ENCODE results near the gene CAPN5. TPM values are rescaled to one million over a fixed set of nuclear protein-coding genes. Genes with fewer than 3 reads are reported as not detected.

The CAPN5 gene
- total and polyA plus RNA-seq, 10 of the 15 experiments (the other 5 are each of a cell fraction or from before 2014, with no cell fraction given) = 0.02 to 0.33 (median 0.07) TPM; not detected in 3

DNA sequence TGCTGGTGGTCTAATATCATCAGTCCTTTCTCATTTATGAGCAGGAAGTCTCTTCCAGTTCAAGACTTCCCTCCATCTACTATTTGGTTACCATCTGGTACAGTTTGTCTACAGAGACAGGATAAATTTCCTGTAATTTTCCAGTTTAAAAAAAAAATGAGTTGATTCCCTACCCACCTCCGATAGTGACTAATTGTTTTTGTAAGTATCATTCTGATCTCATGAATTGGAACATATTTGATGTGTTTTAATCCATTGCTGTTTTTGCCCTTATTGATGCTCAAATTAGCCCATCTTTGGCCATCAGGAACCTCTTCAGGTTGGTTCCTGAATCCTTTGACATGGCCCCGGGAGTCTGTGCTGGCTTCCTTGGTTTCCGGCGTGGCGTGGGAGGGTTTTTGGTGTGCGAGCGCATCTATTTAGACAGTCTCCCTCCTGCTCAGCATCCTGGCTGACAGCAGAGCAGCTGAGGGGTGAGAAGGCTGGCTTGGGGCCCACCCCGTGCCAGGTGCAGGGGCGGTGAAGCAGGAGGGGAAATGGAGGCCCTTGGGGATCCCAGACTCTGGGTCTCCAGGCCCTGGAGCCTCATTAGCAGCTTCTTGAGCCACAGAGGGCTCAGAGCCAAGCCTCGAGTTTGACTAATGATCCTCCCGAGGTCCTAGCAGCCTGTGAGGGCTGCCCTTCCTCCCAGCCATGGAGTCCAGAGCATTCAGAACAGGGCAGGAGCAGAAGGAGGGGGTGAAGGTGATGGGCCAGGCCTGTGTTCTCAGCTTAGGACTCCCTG lies 42.7 kb downstream of the CAPN5 start:
- ATAC-seq (no peak), DNase-seq (ENCODE audit: low read depth, low spot score) (no peak), FAIRE-seq (no peak)
- intact Hi-C loops (cut with micrococcal nuclease; ENCODE audit: unreplicated experiment) (loop anchor here (10.0 kb wide), 1 partner anchor 375 kb away; no protein-coding TSS in a partner anchor), in situ Hi-C loops (cut with MboI) (no loop called here)
- ChIA-PET SMC1A (ENCODE audit: uncharacterized antibody, unreplicated experiment) (no interaction called here), CTCF (no interaction called here), RAD21 (ENCODE audit: unreplicated experiment) (no interaction called here), POLR2A (no interaction called here)
- no peak overlapping the region for H3K27ac ChIP-seq (ENCODE audit: control insufficient read depth, insufficient read depth)
- no peaks in the 10 kb centered on the region for H3K4me1 ChIP-seq (ENCODE audit: control insufficient read depth, insufficient read depth, low read length)
- H3K27me3 ChIP-seq (replicated peaks in 1 of 2; ENCODE audit: control insufficient read depth in 2 of 2, insufficient read depth in 2 of 2, low read length in 1 of 2) = peaks cover 0 to 2% of the 10 kb centered on the region in 2 experiments; a peak in 2 of 4 replicates
- H2AFZ ChIP-seq (ENCODE audit: control insufficient read depth, low read depth, low read length) = no peak overlapping the region
- no peaks in the 10 kb centered on the region for H3K9me3 ChIP-seq (replicated peaks; ENCODE audit: control insufficient read depth, insufficient read depth, low read length)
- 5% methylated on average over 9 of the region's 11 CpGs for WGBS (ENCODE audit: insufficient coverage, insufficient replicate concordance, low lambda C conversion rate, missing lambda C conversion rate)
- no peaks in the 10 kb centered on the region for H4K20me1 ChIP-seq (ENCODE audit: control insufficient read depth, insufficient read depth)
- no peaks in the 10 kb centered on the region for H3K36me3 ChIP-seq (ENCODE audit: control insufficient read depth in 2 of 2, insufficient read depth in 2 of 2, low read length in 1 of 2)
- no peak overlapping the region for H3K9ac ChIP-seq (ENCODE audit: control insufficient read depth, insufficient read depth, low read length)
- no peak overlapping the region for H3K4me2 ChIP-seq (ENCODE audit: control insufficient read depth, insufficient read depth)
- no peaks in the 10 kb centered on the region for H3K79me2 ChIP-seq (ENCODE audit: control insufficient read depth, insufficient read depth, low read length)
- BruUV-seq (replicated peaks) = no TSS peak
- H3K4me3 ChIP-seq = no peak overlapping the region
- no peak for TF ChIP-seq ATF2 (IDR thresholded peaks at IDR 0.05; ENCODE audit: low read length)
- no peak for TF ChIP-seq ZZZ3 (IDR thresholded peaks at IDR 0.05; ENCODE audit: control insufficient read depth, insufficient read length, low read depth)
- no peak for TF ChIP-seq HDAC6 (IDR thresholded peaks at IDR 0.05; ENCODE audit: unreplicated experiment)
- TF ChIP-seq SRF (IDR thresholded peaks at IDR 0.05; ENCODE audit: low read depth in 2 of 2, low read length in 2 of 2) = no peak
- TF ChIP-seq, protein P1, sequence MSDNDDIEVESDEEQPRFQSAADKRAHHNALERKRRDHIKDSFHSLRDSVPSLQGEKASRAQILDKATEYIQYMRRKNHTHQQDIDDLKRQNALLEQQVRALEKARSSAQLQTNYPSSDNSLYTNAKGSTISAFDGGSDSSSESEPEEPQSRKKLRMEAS (IDR thresholded peaks at IDR 0.05; ENCODE audit: low read depth, low read length) = no peak
- no peak for TF ChIP-seq ETV6 (conservative IDR thresholded peaks at IDR 0.05 in 1 of 2, IDR thresholded peaks at IDR 0.05 in 1 of 2; ENCODE audit: borderline replicate concordance in 1 of 2, low read depth in 1 of 2)
- TF ChIP-seq EGR1 (IDR thresholded peaks at IDR 0.05; ENCODE audit: borderline replicate concordance in 1 of 2, low read depth in 2 of 2, low read length in 2 of 2) = no peak
- TF ChIP-seq, protein P2, sequence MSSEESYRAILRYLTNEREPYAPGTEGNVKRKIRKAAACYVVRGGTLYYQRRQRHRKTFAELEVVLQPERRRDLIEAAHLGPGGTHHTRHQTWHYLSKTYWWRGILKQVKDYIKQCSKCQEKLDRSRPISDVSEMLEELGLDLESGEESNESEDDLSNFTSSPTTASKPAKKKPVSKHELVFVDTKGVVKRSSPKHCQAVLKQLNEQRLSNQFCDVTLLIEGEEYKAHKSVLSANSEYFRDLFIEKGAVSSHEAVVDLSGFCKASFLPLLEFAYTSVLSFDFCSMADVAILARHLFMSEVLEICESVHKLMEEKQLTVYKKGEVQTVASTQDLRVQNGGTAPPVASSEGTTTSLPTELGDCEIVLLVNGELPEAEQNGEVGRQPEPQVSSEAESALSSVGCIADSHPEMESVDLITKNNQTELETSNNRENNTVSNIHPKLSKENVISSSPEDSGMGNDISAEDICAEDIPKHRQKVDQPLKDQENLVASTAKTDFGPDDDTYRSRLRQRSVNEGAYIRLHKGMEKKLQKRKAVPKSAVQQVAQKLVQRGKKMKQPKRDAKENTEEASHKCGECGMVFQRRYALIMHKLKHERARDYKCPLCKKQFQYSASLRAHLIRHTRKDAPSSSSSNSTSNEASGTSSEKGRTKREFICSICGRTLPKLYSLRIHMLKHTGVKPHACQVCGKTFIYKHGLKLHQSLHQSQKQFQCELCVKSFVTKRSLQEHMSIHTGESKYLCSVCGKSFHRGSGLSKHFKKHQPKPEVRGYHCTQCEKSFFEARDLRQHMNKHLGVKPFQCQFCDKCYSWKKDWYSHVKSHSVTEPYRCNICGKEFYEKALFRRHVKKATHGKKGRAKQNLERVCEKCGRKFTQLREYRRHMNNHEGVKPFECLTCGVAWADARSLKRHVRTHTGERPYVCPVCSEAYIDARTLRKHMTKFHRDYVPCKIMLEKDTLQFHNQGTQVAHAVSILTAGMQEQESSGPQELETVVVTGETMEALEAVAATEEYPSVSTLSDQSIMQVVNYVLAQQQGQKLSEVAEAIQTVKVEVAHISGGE (CRISPR knock-in tag; IDR thresholded peaks at IDR 0.05) = no peak
- no peak for TF ChIP-seq FOXM1 (IDR thresholded peaks at IDR 0.05; ENCODE audit: low read depth, low read length)
- no peak for TF ChIP-seq REST (IDR thresholded peaks at IDR 0.05; ENCODE audit: low read depth, low read length)
- TF ChIP-seq, protein P3, sequence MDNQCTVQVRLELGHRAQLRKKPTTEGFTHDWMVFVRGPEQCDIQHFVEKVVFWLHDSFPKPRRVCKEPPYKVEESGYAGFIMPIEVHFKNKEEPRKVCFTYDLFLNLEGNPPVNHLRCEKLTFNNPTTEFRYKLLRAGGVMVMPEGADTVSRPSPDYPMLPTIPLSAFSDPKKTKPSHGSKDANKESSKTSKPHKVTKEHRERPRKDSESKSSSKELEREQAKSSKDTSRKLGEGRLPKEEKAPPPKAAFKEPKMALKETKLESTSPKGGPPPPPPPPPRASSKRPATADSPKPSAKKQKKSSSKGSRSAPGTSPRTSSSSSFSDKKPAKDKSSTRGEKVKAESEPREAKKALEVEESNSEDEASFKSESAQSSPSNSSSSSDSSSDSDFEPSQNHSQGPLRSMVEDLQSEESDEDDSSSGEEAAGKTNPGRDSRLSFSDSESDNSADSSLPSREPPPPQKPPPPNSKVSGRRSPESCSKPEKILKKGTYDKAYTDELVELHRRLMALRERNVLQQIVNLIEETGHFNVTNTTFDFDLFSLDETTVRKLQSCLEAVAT (IDR thresholded peaks at IDR 0.05) = no peak
